Activated T-helper 2 cell treated with anti-CD3 and anti-CD28 coated beads, Interferon-gamma antibody, Interleukin-2, Interleukin-4, amounts not matched to agents 10 μg/mL and 5 μg/mL and 100 μg/mL, durations not matched to agents 14 hours and 24 hours and 36 hours (primary cell): ENCODE results near the gene FAM72D. TPM values are rescaled to one million over a fixed set of nuclear protein-coding genes. Genes with fewer than 3 reads are reported as not detected.
A peak's percentile ranks its signal among the peaks of the same experiment; 100 is the strongest.
"Not testable (repeated sequence)": the region's sequence is repeated elsewhere in the genome, so short reads cannot be mapped to it uniquely, and the experiment has no call there.

Experiments used
- DNase-seq: peaks from one replicate; pipeline ENCODE4 v3.0.0; 2021; ENCODE audit warnings: low spot score
- H3K27ac Mint-ChIP-seq: one replicate; pipeline ENCODE4 v1.8.0; 2021; ENCODE audit warnings: mixed read lengths
- H3K27me3 Mint-ChIP-seq: one replicate; pipeline ENCODE4 v1.8.0; 2021; ENCODE audit warnings: low read depth, mixed read lengths
- H3K36me3 Mint-ChIP-seq: one replicate; pipeline ENCODE4 v1.8.0; 2021; ENCODE audit warnings: low read depth, mixed read lengths
- H3K4me1 Mint-ChIP-seq: one replicate; pipeline ENCODE4 v1.8.0; 2021; ENCODE audit warnings: low read depth, mixed read lengths
- H3K4me3 Mint-ChIP-seq: one replicate; pipeline ENCODE4 v1.8.0; 2021; ENCODE audit warnings: low read depth, mild to moderate bottlenecking, moderate library complexity, mixed read lengths
- H3K9me3 Mint-ChIP-seq: one replicate; pipeline ENCODE4 v1.8.0; 2021; ENCODE audit warnings: mixed read lengths
- intact Hi-C: fragments of 100-400 bp; cut with micrococcal nuclease; formaldehyde crosslinking; loops from one replicate; pipeline ENCODE4 v1.15.1; 2023
- total RNA-seq: library from RNA; stranded (reverse); gene quantifications from 2 replicates; pipeline ENCODE4 v1.2.3, GENCODE V29; 2022

The FAM72D gene
- total RNA-seq, 1 donor from 2014 or later, result 7.9 TPM

- not testable (repeated sequence) for H3K27me3 Mint-ChIP-seq
Observed at GRCh38 chr1:145074021-145074559, 21.7 kb upstream of the FAM72D start.

DNA sequence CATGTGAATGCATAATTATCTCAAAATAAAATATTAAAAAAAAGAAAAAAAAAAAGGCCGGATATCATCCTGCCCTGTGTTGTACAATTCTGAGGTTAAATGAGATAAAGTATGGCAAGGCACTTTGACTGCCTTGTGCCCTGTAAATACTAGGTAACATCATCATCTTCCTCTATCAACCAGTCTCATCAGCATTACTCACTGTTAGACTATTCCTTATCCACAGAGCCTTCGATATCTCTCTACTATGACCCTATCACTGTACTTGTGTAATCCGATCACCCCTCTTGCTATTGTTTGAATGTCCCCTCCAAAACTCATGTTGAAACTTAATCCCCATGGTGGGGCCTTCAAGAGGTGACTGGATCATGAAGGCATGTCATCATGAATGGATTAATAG is 18.9 kb upstream of the FAM72D start:
- H3K36me3 Mint-ChIP-seq, H3K4me3 Mint-ChIP-seq, DNase-seq, intact Hi-C loops, H3K27ac Mint-ChIP-seq, H3K4me1 Mint-ChIP-seq, H3K27me3 Mint-ChIP-seq, H3K9me3 Mint-ChIP-seq: not testable (repeated sequence)

More at GRCh38 chr1:145074021-145074559, 21.7 kb upstream of the FAM72D start:
- intact Hi-C loops, H3K27ac Mint-ChIP-seq, H3K9me3 Mint-ChIP-seq, H3K4me3 Mint-ChIP-seq, H3K4me1 Mint-ChIP-seq, DNase-seq, H3K36me3 Mint-ChIP-seq: not testable (repeated sequence)

DNA sequence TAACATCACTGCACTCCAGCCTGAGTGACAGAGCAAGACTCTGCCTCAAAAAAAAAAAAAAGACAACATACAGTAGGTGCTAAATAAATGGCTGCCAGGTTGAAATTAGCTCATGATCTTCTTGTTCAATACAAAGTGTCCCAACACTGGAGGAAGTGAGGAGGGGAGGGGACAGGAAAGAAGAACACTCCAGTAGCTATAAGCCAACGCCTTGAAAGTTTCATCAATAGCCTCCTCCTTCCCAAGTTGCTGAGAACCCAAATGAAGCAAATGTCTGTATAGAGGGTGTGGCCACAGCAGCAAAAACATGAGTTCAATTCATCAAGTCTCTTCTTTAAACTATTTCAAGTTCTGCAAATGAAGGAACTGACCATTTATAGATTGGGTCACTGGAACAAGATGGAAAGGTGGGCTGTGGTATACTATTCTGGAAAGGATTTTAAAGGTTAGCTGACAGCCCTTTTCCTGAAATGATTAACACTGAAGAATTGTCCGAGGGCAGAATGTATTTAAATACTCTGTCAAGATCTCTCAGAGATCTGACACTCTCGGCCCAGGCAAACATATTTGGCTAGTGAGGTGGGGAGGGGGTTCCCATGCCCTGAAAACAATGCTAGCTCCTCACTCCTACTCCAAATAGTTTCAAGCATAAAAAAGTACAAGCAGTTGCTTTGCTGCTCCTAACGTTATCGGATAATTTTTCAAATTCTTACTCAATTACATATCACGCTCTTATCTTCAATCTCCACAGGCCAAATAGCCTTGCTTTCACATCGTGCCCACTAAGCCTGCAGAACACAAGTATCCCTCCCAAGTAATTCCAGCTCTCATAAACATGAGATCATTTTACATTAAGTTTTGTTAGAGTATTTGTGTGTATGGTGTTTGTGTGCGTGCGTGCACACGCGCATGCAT is 17.6 kb upstream of the FAM72D start:
- H3K27me3 Mint-ChIP-seq, H3K4me1 Mint-ChIP-seq, H3K36me3 Mint-ChIP-seq, H3K9me3 Mint-ChIP-seq, intact Hi-C loops, H3K27ac Mint-ChIP-seq, H3K4me3 Mint-ChIP-seq, DNase-seq: not testable (repeated sequence)

GRCh38 chr1:145078787-145079370 is 16.9 kb upstream of the FAM72D start:
- H3K27ac Mint-ChIP-seq, H3K27me3 Mint-ChIP-seq, H3K36me3 Mint-ChIP-seq, DNase-seq, H3K9me3 Mint-ChIP-seq, intact Hi-C loops, H3K4me3 Mint-ChIP-seq, H3K4me1 Mint-ChIP-seq: not testable (repeated sequence)

DNA sequence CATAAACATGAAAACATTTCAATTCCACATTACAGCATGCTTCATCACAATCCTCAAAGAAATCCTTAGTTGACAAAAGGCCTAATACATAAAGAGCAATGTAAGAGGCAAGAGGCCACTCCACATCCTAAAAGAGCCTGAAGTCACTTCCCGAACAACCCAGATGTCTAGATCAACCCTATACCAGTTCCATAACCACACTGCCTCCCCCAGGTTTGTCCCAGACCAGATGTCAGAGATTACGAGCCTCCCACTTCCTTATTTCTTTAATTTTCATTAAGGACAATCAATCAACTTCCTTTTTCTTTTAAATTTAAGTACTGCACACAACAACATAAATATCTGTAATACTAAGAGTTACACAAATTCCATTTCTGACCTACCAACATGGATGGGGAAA is 16.0 kb upstream of the FAM72D start:
- H3K27ac Mint-ChIP-seq, H3K9me3 Mint-ChIP-seq, intact Hi-C loops, DNase-seq, H3K27me3 Mint-ChIP-seq, H3K4me3 Mint-ChIP-seq, H3K36me3 Mint-ChIP-seq, H3K4me1 Mint-ChIP-seq: not testable (repeated sequence)

DNA sequence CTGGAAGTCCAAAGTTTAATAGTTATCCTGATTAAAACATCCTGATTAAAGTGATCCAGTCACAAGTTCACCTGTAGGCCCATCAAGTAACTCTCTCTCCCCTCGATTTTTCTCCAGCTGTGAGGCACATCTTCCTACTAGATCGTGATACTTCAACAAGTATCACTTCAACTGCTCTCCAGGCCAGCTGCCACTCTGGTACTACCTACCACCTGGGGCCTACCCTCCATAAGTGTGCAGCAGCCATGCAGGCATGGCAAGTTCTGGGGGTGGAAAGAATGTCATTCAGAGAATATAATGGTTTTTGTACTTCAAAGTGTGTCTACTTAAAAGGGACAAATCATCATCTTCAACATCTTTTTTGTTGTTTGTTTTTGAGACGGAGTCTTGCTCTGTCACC is 15.6 kb upstream of the FAM72D start:
- DNase-seq, H3K4me3 Mint-ChIP-seq, H3K9me3 Mint-ChIP-seq, H3K27ac Mint-ChIP-seq, intact Hi-C loops, H3K4me1 Mint-ChIP-seq, H3K27me3 Mint-ChIP-seq, H3K36me3 Mint-ChIP-seq: not testable (repeated sequence)

DNA sequence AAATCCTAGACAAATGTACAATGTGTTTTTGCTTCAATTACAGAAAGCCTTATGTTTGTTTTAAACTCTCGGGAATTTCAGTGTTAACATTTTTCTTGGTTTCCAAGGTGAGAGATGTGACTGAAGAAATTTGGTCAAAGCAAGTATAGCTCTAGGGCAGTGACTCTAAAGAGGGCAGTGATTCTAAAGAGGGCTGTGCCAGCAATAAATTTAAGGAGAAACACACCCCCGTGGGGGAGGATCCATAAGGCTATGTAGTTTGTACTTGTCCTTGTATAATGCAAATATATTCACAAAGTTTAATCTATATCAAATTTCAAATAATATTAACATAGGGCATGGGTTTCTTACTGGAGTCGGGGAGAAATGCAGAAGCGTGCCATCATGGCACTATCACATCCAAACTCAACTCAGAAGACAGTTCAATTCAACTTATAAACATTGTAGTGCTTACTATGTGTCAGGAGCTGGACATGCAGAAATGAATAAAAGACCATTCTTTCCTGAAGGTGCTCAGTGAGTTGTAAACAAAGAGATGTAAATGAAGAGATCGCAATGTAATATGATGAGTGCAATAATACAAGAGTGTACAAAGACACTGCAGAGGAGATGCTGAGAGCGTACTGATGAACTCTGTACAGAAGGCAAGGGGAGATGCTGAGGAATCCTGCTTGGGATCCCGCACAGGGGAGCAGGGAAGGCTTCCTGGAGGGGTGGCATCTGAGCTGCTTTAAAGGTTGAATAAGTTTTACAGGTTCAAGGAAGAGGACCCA is 13.1 kb upstream of the FAM72D start:
- intact Hi-C loops, result not testable (repeated sequence)

GRCh38 chr1:145093517-145094149 is 2.1 kb upstream of the FAM72D start:
- H3K27me3 Mint-ChIP-seq, DNase-seq, H3K9me3 Mint-ChIP-seq, intact Hi-C loops, H3K4me1 Mint-ChIP-seq, H3K36me3 Mint-ChIP-seq: not testable (repeated sequence)
- Mint-ChIP-seq H3K4me3 (peak overlapping the region; percentile 85), H3K27ac (peak overlapping the region; percentile 73)

More for the DNA sequence above, 13.1 kb upstream of the FAM72D start:
- H3K4me3 Mint-ChIP-seq, H3K27ac Mint-ChIP-seq, H3K4me1 Mint-ChIP-seq, H3K9me3 Mint-ChIP-seq, DNase-seq, H3K36me3 Mint-ChIP-seq, H3K27me3 Mint-ChIP-seq: not testable (repeated sequence)

- H3K27me3 Mint-ChIP-seq, H3K27ac Mint-ChIP-seq, H3K9me3 Mint-ChIP-seq, DNase-seq, H3K4me1 Mint-ChIP-seq, H3K36me3 Mint-ChIP-seq, intact Hi-C loops: not testable (repeated sequence)
- peak overlapping the region; percentile 51 for H3K4me3 Mint-ChIP-seq
Observed at GRCh38 chr1:145094655-145095211, 1.0 kb upstream of the FAM72D start.

- intact Hi-C loops, H3K4me3 Mint-ChIP-seq, H3K27ac Mint-ChIP-seq, H3K9me3 Mint-ChIP-seq, DNase-seq, H3K27me3 Mint-ChIP-seq, H3K4me1 Mint-ChIP-seq, H3K36me3 Mint-ChIP-seq: not testable (repeated sequence)
Observed at GRCh38 chr1:145101725-145102124, 6.0 kb downstream of the FAM72D start.

DNA sequence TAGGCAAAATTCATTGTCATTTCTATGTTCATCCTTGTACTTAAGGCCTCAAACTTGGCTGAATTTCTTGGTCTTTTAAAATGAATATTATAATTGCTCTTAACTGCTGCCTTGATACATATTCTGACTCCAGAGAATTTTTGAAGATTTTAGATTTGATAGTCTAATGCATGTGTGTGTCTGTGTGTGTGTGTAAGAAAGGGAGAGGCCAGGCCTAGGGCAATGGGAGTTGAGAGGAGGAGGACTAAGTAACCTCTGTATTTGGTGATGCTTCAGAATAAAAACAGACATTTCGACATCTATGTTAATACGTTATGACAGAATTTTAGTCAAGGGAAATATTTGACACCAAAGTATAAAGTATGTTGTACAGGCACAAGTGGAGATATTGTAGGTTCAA is 7.5 kb downstream of the FAM72D start:
- H3K36me3 Mint-ChIP-seq, H3K27me3 Mint-ChIP-seq, H3K4me1 Mint-ChIP-seq, H3K9me3 Mint-ChIP-seq, H3K27ac Mint-ChIP-seq, H3K4me3 Mint-ChIP-seq, DNase-seq, intact Hi-C loops: not testable (repeated sequence)

DNA sequence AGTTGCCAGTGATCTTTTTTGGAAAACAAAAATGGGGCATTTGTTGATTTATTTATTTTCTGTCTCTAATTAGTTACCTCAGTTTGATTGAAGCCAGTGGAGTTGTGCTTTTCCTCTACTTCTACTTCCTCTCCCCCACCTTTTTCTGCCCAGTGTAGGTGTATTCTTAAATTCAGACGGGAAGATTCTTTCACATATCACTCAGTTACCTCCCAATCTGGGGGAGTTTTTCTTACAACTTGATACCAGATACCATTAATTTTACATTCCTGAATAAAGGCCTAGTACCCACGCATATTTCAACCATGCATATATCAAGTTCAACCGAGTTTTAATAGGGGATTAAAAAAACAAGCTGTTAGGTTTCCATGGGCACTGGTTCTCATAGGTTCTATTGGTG is 15.9 kb downstream of the FAM72D start:
- H3K4me1 Mint-ChIP-seq, H3K27ac Mint-ChIP-seq, H3K36me3 Mint-ChIP-seq, H3K4me3 Mint-ChIP-seq, DNase-seq, intact Hi-C loops, H3K27me3 Mint-ChIP-seq, H3K9me3 Mint-ChIP-seq: not testable (repeated sequence)
